ENCODE data around the gene MAD1L1. TPM values are rescaled to one million over a fixed set of nuclear protein-coding genes. Genes with fewer than 3 reads are reported as not detected.

MAD1L1 gene
- total RNA-seq, 2 experiments from 2014 or later: 40.0 to 44.7 TPM

GRCh38 chr7:2209146-2209960 lies 23.4 kb downstream of the MAD1L1 start:
- H3K9me3 Mint-ChIP-seq: no peaks in the 10 kb centered on the region
- ChIA-PET CTCF (interaction anchor here (0.9 to 1.4 kb wide), 5 partner anchors 14 to 630 kb away, joined by 3 to 6 read pairs (median 4); no protein-coding TSS in a partner anchor), POLR2A (no interaction called here)
- DNase-seq (peak; percentile 65), ATAC-seq (peak; percentile 75)
- peaks cover 12% of the 10 kb centered on the region for H3K36me3 Mint-ChIP-seq (ENCODE audit: low read depth)
- no peak overlapping the region for H3K4me3 Mint-ChIP-seq
- TF ChIP-seq CTCF (IDR thresholded peaks at IDR 0.05): peak; percentile 55
- peaks cover 2% of the 10 kb centered on the region for H3K4me1 Mint-ChIP-seq (ENCODE audit: low read depth)
- H3K27ac Mint-ChIP-seq: no peak overlapping the region
- intact Hi-C loops (cut with micrococcal nuclease): no loop called here
- H3K27me3 Mint-ChIP-seq: no peaks in the 10 kb centered on the region

DNA sequence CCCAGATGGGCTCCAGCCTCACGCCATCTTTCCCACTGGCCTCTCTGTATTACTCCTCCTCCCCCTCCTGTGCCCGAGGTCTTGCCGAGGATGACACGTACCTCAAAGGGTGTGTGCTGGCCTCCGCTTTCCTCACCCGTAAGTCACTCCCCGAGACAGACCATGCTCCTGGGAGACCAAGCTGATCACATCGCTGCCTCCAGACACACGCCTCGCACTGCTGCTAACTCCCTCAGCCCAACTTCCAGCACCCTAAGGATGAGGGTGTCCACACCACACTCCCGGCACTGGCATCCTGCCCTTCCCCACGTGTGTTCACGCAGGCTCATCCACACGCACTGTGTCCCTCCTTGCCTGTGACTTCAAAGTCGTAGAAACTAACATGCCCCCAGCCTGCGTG lies 24.0 kb downstream of the MAD1L1 start:
- Mint-ChIP-seq H3K36me3 (ENCODE audit: low read depth) (peaks cover 12% of the 10 kb centered on the region), H3K27me3 (no peaks in the 10 kb centered on the region), H3K27ac (no peak overlapping the region), H3K9me3 (no peaks in the 10 kb centered on the region), H3K4me3 (no peak overlapping the region), H3K4me1 (ENCODE audit: low read depth) (peaks cover 2% of the 10 kb centered on the region)
- TF ChIP-seq CTCF (IDR thresholded peaks at IDR 0.05): no peak
- ChIA-PET POLR2A (no interaction called here), CTCF (interaction anchor here (0.9 to 1.4 kb wide), 3 partner anchors 13 to 630 kb away, joined by 3 to 4 read pairs (median 4); no protein-coding TSS in a partner anchor)
- intact Hi-C loops (cut with micrococcal nuclease): no loop called here
- ATAC-seq (no peak), DNase-seq (no peak)

DNA sequence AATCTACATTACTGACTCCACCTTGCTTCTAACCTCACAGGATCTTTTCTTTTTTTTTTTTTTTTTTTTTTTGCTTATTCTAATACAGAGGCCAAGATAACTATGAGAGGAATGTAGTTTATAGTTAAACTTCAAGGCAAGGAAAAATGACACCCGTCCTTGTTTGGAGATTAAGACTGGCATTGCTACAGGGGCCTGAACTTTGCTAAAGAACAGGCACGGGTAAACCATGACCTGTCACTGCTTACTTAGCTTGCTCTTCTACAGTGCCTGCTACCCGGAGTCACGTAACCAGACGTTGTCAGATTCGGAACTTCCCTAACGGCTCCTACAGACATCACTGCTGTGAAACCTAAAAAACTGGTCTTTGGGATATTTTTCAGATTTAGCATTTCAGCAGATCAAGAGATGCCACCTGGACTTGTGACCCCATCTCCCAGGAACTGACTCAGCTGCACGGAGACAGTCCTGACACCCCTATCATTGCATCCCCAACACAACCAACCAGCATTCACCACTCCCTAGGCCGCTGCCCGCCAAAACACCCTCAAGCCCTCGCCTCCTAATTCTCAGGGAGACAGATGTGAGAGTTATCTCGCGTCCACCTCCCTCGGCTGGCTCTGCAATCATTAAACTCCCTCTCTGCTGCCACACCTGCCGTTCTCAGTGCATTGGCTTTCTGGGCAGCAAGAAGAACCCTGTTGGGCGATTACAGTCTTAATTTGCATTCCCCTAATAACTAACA lies 27.5 kb downstream of the MAD1L1 start:
- ATAC-seq: no peak
- Mint-ChIP-seq H3K36me3 (ENCODE audit: low read depth) (peaks cover 4% of the 10 kb centered on the region), H3K4me3 (no peak overlapping the region), H3K27me3 (no peaks in the 10 kb centered on the region), H3K27ac (no peak overlapping the region), H3K4me1 (ENCODE audit: low read depth) (peaks cover 2% of the 10 kb centered on the region), H3K9me3 (no peaks in the 10 kb centered on the region)
- intact Hi-C loops (cut with micrococcal nuclease): no loop called here
- DNase-seq: no peak
- no peak for TF ChIP-seq CTCF (IDR thresholded peaks at IDR 0.05)
- ChIA-PET POLR2A (no interaction called here), CTCF (no interaction called here)

DNA sequence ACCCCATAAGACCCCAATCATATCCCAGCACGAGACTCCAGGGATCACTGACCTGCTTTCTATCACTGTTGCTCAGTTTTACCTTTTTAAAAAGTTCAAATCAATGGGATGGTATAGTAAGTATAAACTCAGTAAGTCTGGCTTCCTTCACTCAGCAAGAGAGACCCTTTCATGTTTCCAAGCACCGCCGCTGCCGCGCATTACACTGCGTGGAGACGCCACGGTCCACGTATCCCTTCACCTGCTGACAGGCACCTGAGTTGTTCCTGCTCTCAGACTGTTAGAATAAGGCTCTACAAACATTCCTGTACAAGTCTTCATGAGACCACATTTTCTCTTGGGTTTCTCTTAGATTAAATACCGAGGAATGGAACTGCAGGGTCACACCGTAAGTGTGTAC lies 28.3 kb downstream of the MAD1L1 start:
- ATAC-seq (no peak), DNase-seq (no peak)
- ChIA-PET CTCF (no interaction called here), POLR2A (no interaction called here)
- Mint-ChIP-seq H3K36me3 (ENCODE audit: low read depth) (peaks cover 5% of the 10 kb centered on the region), H3K27ac (no peak overlapping the region), H3K9me3 (no peaks in the 10 kb centered on the region), H3K4me1 (ENCODE audit: low read depth) (no peaks in the 10 kb centered on the region), H3K4me3 (no peak overlapping the region), H3K27me3 (no peaks in the 10 kb centered on the region)
- intact Hi-C loops (cut with micrococcal nuclease): no loop called here
- TF ChIP-seq CTCF (IDR thresholded peaks at IDR 0.05): no peak

DNA sequence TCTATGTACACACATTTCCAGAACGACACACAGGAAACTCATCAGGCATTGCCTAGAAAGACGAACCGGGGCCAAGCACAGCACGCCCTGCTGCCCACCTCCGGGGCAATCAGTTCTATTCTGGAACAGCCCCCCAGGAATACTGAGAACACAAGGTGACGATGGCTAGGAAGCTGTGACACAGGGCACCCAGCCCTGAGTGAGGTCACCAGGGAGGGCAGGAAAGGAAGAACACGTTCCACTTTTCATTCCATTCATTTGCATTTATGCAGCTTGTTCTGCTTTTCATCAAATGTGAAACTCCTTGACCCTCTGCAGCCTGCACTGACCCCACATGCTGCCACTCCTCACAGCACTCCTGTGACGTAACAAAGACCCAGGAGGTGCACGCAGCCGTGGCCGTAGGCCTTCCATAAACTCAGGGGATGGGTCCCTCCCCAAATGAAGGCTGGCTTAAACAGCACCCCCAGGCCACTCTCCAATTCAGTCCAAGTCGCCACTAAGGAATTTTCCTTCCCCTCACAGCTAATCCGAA lies 28.9 kb downstream of the MAD1L1 start:
- H3K36me3 Mint-ChIP-seq (ENCODE audit: low read depth): peaks cover 6% of the 10 kb centered on the region
- no peak overlapping the region for H3K4me3 Mint-ChIP-seq
- no peak for TF ChIP-seq CTCF (IDR thresholded peaks at IDR 0.05)
- POLR2A ChIA-PET: no interaction called here
- intact Hi-C loops (cut with micrococcal nuclease): no loop called here
- no peak for ATAC-seq
- CTCF ChIA-PET: interaction anchor here (0.8 kb wide), 1 partner anchor 9 kb away, joined by 3 read pairs; no protein-coding TSS in a partner anchor
- no peaks in the 10 kb centered on the region for H3K9me3 Mint-ChIP-seq
- H3K4me1 Mint-ChIP-seq (ENCODE audit: low read depth): no peaks in the 10 kb centered on the region
- H3K27me3 Mint-ChIP-seq: no peaks in the 10 kb centered on the region
- DNase-seq: no peak
- no peak overlapping the region for H3K27ac Mint-ChIP-seq

Measured in activated CD8-positive, alpha-beta T cell treated with anti-CD3 and anti-CD28 coated beads for 36 hours (primary cell).